BLaER1 treated with 17β-estradiol and CSF1 and Interleukin-3, amounts not matched to agents 10 nM and 100 nM (cell line): ENCODE measurements around the gene WBP1.
"Not testable (repeated sequence)": the region's sequence is repeated elsewhere in the genome, so short reads cannot be mapped to it uniquely, and the experiment has no call there.

Experiments used
- H3K27ac ChIP-seq, 11 experiments: shearing (Covaris generic); formaldehyde crosslinking; 2 replicates each; pipeline ENCODE4 v1.8.1; 2022
- H3K27me3 ChIP-seq, 11 experiments: shearing (Covaris generic); formaldehyde crosslinking; 2 replicates each; pipeline ENCODE4 v1.8.1; 2022
- H3K36me3 ChIP-seq, 11 experiments: shearing (Covaris generic); formaldehyde crosslinking; 2 replicates each; pipeline ENCODE4 v1.8.1; 2022
- H3K4me1 ChIP-seq, 10 experiments: shearing (Covaris generic); formaldehyde crosslinking; 2 replicates each; pipeline ENCODE4 v1.8.1; 2022
- H3K4me2 ChIP-seq, 11 experiments: shearing (Covaris generic); formaldehyde crosslinking; 2 replicates each; pipeline ENCODE4 v1.8.1; 2022
- H3K4me3 ChIP-seq, 10 experiments: shearing (Covaris generic); formaldehyde crosslinking; 2 replicates each; pipeline ENCODE4 v1.8.1; 2022
- H3K9ac ChIP-seq, 11 experiments: shearing (Covaris generic); formaldehyde crosslinking; 2 replicates each; pipeline ENCODE4 v1.8.1; 2022
- H3K9me3 ChIP-seq, 11 experiments: shearing (Covaris generic); formaldehyde crosslinking; replicated peaks in 1 of 11; 2 replicates each; pipeline ENCODE4 v1.8.1; 2022
- H4K20me1 ChIP-seq, 11 experiments: shearing (Covaris generic); formaldehyde crosslinking; 2 replicates each; pipeline ENCODE4 v1.8.1; 2022
- Cebpa-rat ChIP-seq, 11 experiments: shearing (Covaris generic); IDR thresholded peaks; 2 replicates each; pipeline ENCODE4 v1.8.1; 2022

The WBP1 gene

GRCh38 chr2:74482801-74483674 is 24.8 kb downstream of the WBP1 start, which contains the start of the genes CCDC142 and TTC31:
Gene CCDC142 (minus strand): TSS chr2:74482998. CDS start chr2:74482837, 161 bp downstream.
Gene TTC31 (plus strand): TSS chr2:74483081. CDS start chr2:74483096, 15 bp downstream.
- peaks cover 31 to 47% (median 41%) of the 10 kb centered on the region in 10 experiments for H3K4me1 ChIP-seq
- H3K27me3 ChIP-seq, result no peaks in the 10 kb centered on the region
- H3K9me3 ChIP-seq, result no peaks in the 10 kb centered on the region
- peaks cover 0 to 18% (median 9%) of the 10 kb centered on the region in 11 experiments; a peak in 13 of 22 replicates for H4K20me1 ChIP-seq
- H3K4me2 ChIP-seq, result peak within 1 kb of the TSS; percentile 93 to 100 (median 97)
- peak within 1 kb of the TSS; percentile 81 to 94 (median 87) for H3K9ac ChIP-seq
- H3K36me3 ChIP-seq, result peaks cover 28 to 65% (median 47%) of the 10 kb centered on the region in 11 experiments; a peak in 21 of 22 replicates
- peak within 1 kb of the TSS; percentile 52 to 92 (median 87); a peak in 21 of 22 replicates for H3K27ac ChIP-seq
- no peak for TF ChIP-seq Cebpa-rat (IDR thresholded peaks at IDR 0.05)
- peak within 1 kb of the TSS; percentile 73 to 94 (median 83) for H3K4me3 ChIP-seq

GRCh38 chr2:74483675-74484164 is 25.5 kb downstream of the WBP1 start:
- Histone ChIP-seq H3K36me3 (peaks cover 22 to 65% (median 49%) of the 10 kb centered on the region in 11 experiments; a peak in 21 of 22 replicates), H3K4me3 (peak overlapping the region; percentile 73 to 94 (median 83)), H4K20me1 (peaks cover 0 to 20% (median 9%) of the 10 kb centered on the region in 11 experiments; a peak in 13 of 22 replicates), H3K9ac (peak overlapping the region; percentile 81 to 94 (median 87)), H3K4me1 (peaks cover 31 to 43% (median 39%) of the 10 kb centered on the region in 10 experiments), H3K27ac (peak overlapping the region in 10 of 11 experiments; percentile 81 to 92 (median 88); a peak in 18 of 22 replicates), H3K4me2 (peak overlapping the region; percentile 75 to 100 (median 90))
- not testable (repeated sequence) for H3K27me3 ChIP-seq, H3K9me3 ChIP-seq

GRCh38 chr2:74486141-74486540 is 27.9 kb downstream of the WBP1 start:
- no peaks in the 10 kb centered on the region for H3K9me3 ChIP-seq
- H3K4me2 ChIP-seq, result no peak overlapping the region
- H3K4me1 ChIP-seq, result peaks cover 18 to 23% (median 21%) of the 10 kb centered on the region in 10 experiments
- TF ChIP-seq Cebpa-rat (IDR thresholded peaks at IDR 0.05), result no peak
- no peak overlapping the region for H3K9ac ChIP-seq
- H3K27me3 ChIP-seq, result no peaks in the 10 kb centered on the region
- H4K20me1 ChIP-seq, result peaks cover 0 to 36% (median 9%) of the 10 kb centered on the region in 11 experiments; a peak in 13 of 22 replicates
- no peak overlapping the region for H3K4me3 ChIP-seq
- no peak overlapping the region for H3K27ac ChIP-seq
- peaks cover 12 to 65% (median 51%) of the 10 kb centered on the region in 11 experiments for H3K36me3 ChIP-seq

GRCh38 chr2:74488643-74489481 is 30.6 kb downstream of the WBP1 start:
- H3K4me3 ChIP-seq, result no peak overlapping the region
- H3K4me2 ChIP-seq, result no peak overlapping the region
- peaks cover 39 to 91% (median 79%) of the 10 kb centered on the region in 11 experiments for H3K36me3 ChIP-seq
- no peak for TF ChIP-seq Cebpa-rat (IDR thresholded peaks at IDR 0.05)
- no peak overlapping the region for H3K27ac ChIP-seq
- peaks cover 0 to 35% (median 0%) of the 10 kb centered on the region in 11 experiments; a peak in 7 of 22 replicates for H4K20me1 ChIP-seq
- H3K4me1 ChIP-seq, result peaks cover 3 to 9% (median 7%) of the 10 kb centered on the region in 10 experiments
- H3K27me3 ChIP-seq, result no peaks in the 10 kb centered on the region
- no peaks in the 10 kb centered on the region for H3K9me3 ChIP-seq
- no peak overlapping the region; a peak in 3 of 22 replicates for H3K9ac ChIP-seq

GRCh38 chr2:74489906-74490305 is 31.7 kb downstream of the WBP1 start:
- Histone ChIP-seq H3K9me3 (no peaks in the 10 kb centered on the region), H4K20me1 (peaks cover 0 to 35% (median 0%) of the 10 kb centered on the region in 11 experiments; a peak in 7 of 22 replicates), H3K9ac (0 out of 22 replicates have a peak overlapping the region, but pooled peaks of 1 of the 11 experiments have one; percentile 6), H3K4me1 (no peaks in the 10 kb centered on the region; a peak in 1 of 20 replicates), H3K27ac (no peak overlapping the region), H3K4me3 (no peak overlapping the region), H3K4me2 (no peak overlapping the region), H3K27me3 (no peaks in the 10 kb centered on the region; a peak in 1 of 22 replicates), H3K36me3 (peaks cover 43 to 100% (median 85%) of the 10 kb centered on the region in 11 experiments)
- no peak for TF ChIP-seq Cebpa-rat (IDR thresholded peaks at IDR 0.05)

- Histone ChIP-seq H4K20me1 (peaks cover 0 to 39% (median 0%) of the 10 kb centered on the region in 11 experiments; a peak in 10 of 22 replicates), H3K4me3 (no peak overlapping the region), H3K9ac (no peak overlapping the region), H3K27ac (no peak overlapping the region), H3K4me1 (no peaks in the 10 kb centered on the region), H3K27me3 (peaks cover 9 to 19% (median 15%) of the 10 kb centered on the region in 11 experiments), H3K4me2 (no peak overlapping the region), H3K36me3 (peaks cover 43 to 91% (median 76%) of the 10 kb centered on the region in 11 experiments), H3K9me3 (no peaks in the 10 kb centered on the region)
- no peak for TF ChIP-seq Cebpa-rat (IDR thresholded peaks at IDR 0.05)
Observed at GRCh38 chr2:74491648-74492544, 33.7 kb downstream of the WBP1 start.

GRCh38 chr2:74493546-74493945 is 35.3 kb downstream of the WBP1 start:
- Histone ChIP-seq H3K4me2 (no peak overlapping the region), H3K27me3 (peaks cover 25 to 36% (median 32%) of the 10 kb centered on the region in 11 experiments), H3K9ac (no peak overlapping the region), H3K4me3 (no peak overlapping the region), H3K27ac (no peak overlapping the region), H3K36me3 (peaks cover 43 to 74% (median 61%) of the 10 kb centered on the region in 11 experiments), H4K20me1 (peaks cover 0 to 54% (median 6%) of the 10 kb centered on the region in 11 experiments; a peak in 13 of 22 replicates), H3K4me1 (peaks cover 0 to 9% (median 0%) of the 10 kb centered on the region in 10 experiments; a peak in 4 of 20 replicates), H3K9me3 (peaks cover 0 to 5% (median 0%) of the 10 kb centered on the region in 11 experiments; a peak in 1 of 22 replicates)
- no peak for TF ChIP-seq Cebpa-rat (IDR thresholded peaks at IDR 0.05)
